HepG2 (cell line): Measurements from ENCODE around the gene USH2A. TPM values are rescaled to one million over a fixed set of nuclear protein-coding genes. Genes with fewer than 3 reads are reported as not detected.

Experiments used
- ATAC-seq: fragments of 200-7000 bp; cut with Tn5 transposase; 3 replicates; pipeline ENCODE4 v1.9.1; 2020; ENCODE audit warnings: mild to moderate bottlenecking, moderate library complexity
- BruUV-seq: library from RNA; stranded (reverse); fragments of 400-500 nt; replicated peaks from 2 replicates; lab custom pipeline; 2021; lab: Mats Ljungman, UMichigan
- CTCF ChIA-PET: fragments of 300-600 bp; formaldehyde crosslinking; extraction: SDS; loops from one replicate; lab custom pipeline; 2021; ENCODE audit warnings: low total read pairs, inconsistent platforms, low intra/inter-chr PET ratio; lab: Yijun Ruan, JAX
- POLR2A ChIA-PET: fragments of 350-600 bp; sonication (Branson Sonifier 250); formaldehyde crosslinking; loops from one replicate; lab custom pipeline; 2020; ENCODE audit warnings: antibody characterized with exemption, inconsistent platforms; lab: Yijun Ruan, JAX
- DNase-seq: peaks from one replicate; pipeline ENCODE4 v3.0.0-alpha.2; 2015; ENCODE audit warnings: low spot score
- FAIRE-seq: peaks from 3 replicates; lab custom pipeline; 2011; peaks lifted over from hg19 to GRCh38; lab: Jason Lieb, UNC
- H2AFZ ChIP-seq: one replicate; pipeline ENCODE4 v1.6.1; 2011; ENCODE audit warnings: low read length, inconsistent platforms
- H3K27ac ChIP-seq: fragments of 300-600 bp; 3 replicates; pipeline ENCODE4 v1.8.0; 2011; ENCODE audit warnings: mixed run types, mild to moderate bottlenecking, mixed read lengths, low read length, inconsistent platforms; ENCODE audit not compliant: insufficient read depth; ENCODE audit errors: extremely low read length
- H3K27me3 ChIP-seq, 2 experiments: fragments of 200-600 bp in 1 of 2; 2 replicates in 1 of 2; 3 replicates in 1 of 2; pipeline versions ENCODE4 v1.6.0 to v1.8.0; 2011; ENCODE audit warnings: low read length in 2 of 2, mild to moderate bottlenecking in 2 of 2, moderate library complexity in 2 of 2, inconsistent platforms in 1 of 2; ENCODE audit not compliant: insufficient read depth in 2 of 2, control insufficient read depth in 1 of 2
- H3K36me3 ChIP-seq, 2 experiments: fragments of 200-600 bp in 1 of 2; replicated peaks in 1 of 2; 2 replicates in 1 of 2; 3 replicates in 1 of 2; pipeline versions ENCODE4 v1.5.1 to v1.8.0; 2011; ENCODE audit warnings: low read length in 2 of 2, inconsistent platforms in 1 of 2; ENCODE audit not compliant: insufficient read depth in 2 of 2, control insufficient read depth in 1 of 2
- H3K4me1 ChIP-seq: 2 replicates; pipeline ENCODE4 v1.5.1; 2012; ENCODE audit warnings: low read length, inconsistent platforms; ENCODE audit not compliant: insufficient read depth
- H3K4me2 ChIP-seq: 2 replicates; pipeline ENCODE4 v1.6.0; 2011; ENCODE audit warnings: low read depth, low read length, inconsistent platforms
- H3K4me3 ChIP-seq, 3 experiments: fragments of 200-600 bp in 1 of 3; sonication (generic), shearing (Covaris generic) in 1 of 3; replicated peaks in 1 of 3; 2 replicates each; pipeline ENCODE4 v1.5.1; 2011 to 2016; ENCODE audit warnings: low read length in 3 of 3, inconsistent platforms in 2 of 3, low read depth in 2 of 3, mild to moderate bottlenecking in 2 of 3, control low read depth in 1 of 3, mixed read lengths in 1 of 3; ENCODE audit not compliant: insufficient read depth in 1 of 3
- H3K79me2 ChIP-seq: one replicate; pipeline ENCODE4 v1.6.1; 2011; ENCODE audit warnings: low read length, inconsistent platforms; ENCODE audit not compliant: insufficient read depth
- H3K9ac ChIP-seq: 2 replicates; pipeline ENCODE4 v1.6.0; 2011; ENCODE audit warnings: mild to moderate bottlenecking, low read depth, low read length, inconsistent platforms; ENCODE audit not compliant: insufficient read depth
- H3K9me3 ChIP-seq: 2 replicates; pipeline ENCODE4 v1.5.1; 2012; ENCODE audit warnings: mild to moderate bottlenecking, low read length
- H4K20me1 ChIP-seq: 2 replicates; pipeline ENCODE4 v1.6.0; 2011; ENCODE audit warnings: inconsistent platforms, mild to moderate bottlenecking, low read length, moderate library complexity; ENCODE audit not compliant: insufficient read depth
- EP300 ChIP-seq, 3 experiments: sonication (generic) in 1 of 3; formaldehyde crosslinking in 1 of 3; IDR thresholded peaks; 2 replicates each; pipeline versions ENCODE4 v1.5.1 to v1.6.1; 2011 to 2020; ENCODE audit warnings: low read depth in 2 of 3, low read length in 2 of 3, borderline replicate concordance in 1 of 3, improper control_type of control experiment in 1 of 3, mild to moderate bottlenecking in 1 of 3, missing genetic modification reagents in 1 of 3, moderate library complexity in 1 of 3
- JARID2 ChIP-seq: sonication (generic); formaldehyde crosslinking; IDR thresholded peaks from 2 replicates; pipeline ENCODE4 v1.8.1; 2023; ENCODE audit warnings: missing genetic modification reagents, inconsistent platforms; ENCODE audit not compliant: insufficient replicate concordance
- MAFF ChIP-seq: IDR thresholded peaks from 2 replicates; pipeline ENCODE4 v1.6.1; 2011; ENCODE audit warnings: low read depth, low read length, improper control_type of control experiment
- NPAS2 ChIP-seq: sonication (generic); formaldehyde crosslinking; IDR thresholded peaks from 2 replicates; pipeline ENCODE4 v1.8.0; 2022; ENCODE audit warnings: mild to moderate bottlenecking, missing genetic modification reagents, borderline replicate concordance
- RARA ChIP-seq: IDR thresholded peaks from 2 replicates; pipeline ENCODE4 v1.6.1; 2016; ENCODE audit warnings: missing genetic modification reagents, missing compliant biosample characterization
- SALL1 ChIP-seq: sonication (generic); formaldehyde crosslinking; IDR thresholded peaks from 2 replicates; pipeline ENCODE4 v1.8.0; 2022; ENCODE audit warnings: mild to moderate bottlenecking, missing genetic modification reagents
- TRIM24 ChIP-seq: sonication (generic); formaldehyde crosslinking; IDR thresholded peaks from 2 replicates; pipeline ENCODE4 v1.8.0; 2022; ENCODE audit warnings: mild to moderate bottlenecking, missing genetic modification reagents
- ZNF749 ChIP-seq: sonication (generic); formaldehyde crosslinking; IDR thresholded peaks from 2 replicates; pipeline ENCODE4 v1.8.0; 2022; ENCODE audit warnings: mild to moderate bottlenecking, missing genetic modification reagents, moderate library complexity, borderline replicate concordance
- ZNF784 ChIP-seq: sonication (generic); formaldehyde crosslinking; IDR thresholded peaks from 2 replicates; pipeline ENCODE4 v1.5.1; 2020; ENCODE audit warnings: missing genetic modification reagents, mild to moderate bottlenecking, borderline replicate concordance
- WGBS: methylation state at CpG from one replicate; pipeline ENCODE4 v1.1.6; 2017; ENCODE audit warnings: low lambda C conversion rate; 5-methylcytosine and 5-hydroxymethylcytosine counted together
- in situ Hi-C: cut with HindIII; loops from 2 replicates; pipeline ENCODE4 v1.10.0; 2017; ENCODE audit warnings: low pct_unique_long_range_greater_than_20kb; ENCODE audit not compliant: extremely low pct_ligation_motif_present
- intact Hi-C: fragments of 100-400 bp; cut with micrococcal nuclease; formaldehyde crosslinking; loops from one replicate; pipeline ENCODE4 v1.10.0; 2022; ENCODE audit not compliant: unreplicated experiment
- polyA plus RNA-seq, 8 experiments: library from polyadenylated mRNA; depleted of rRNA in 3 of 8; stranded (reverse) in 7 of 8; unstranded in 1 of 8; fragments of >200 nt; fragmentation: Illumina TruSeq in 4 of 8; extraction: Trizol in 4 of 8; gene quantifications; 2 replicates each; pipeline versions ENCODE4 v1.2.1 to v1.2.3, GENCODE V29; 2011 to 2016; ENCODE audit warnings: low read depth in 4 of 8, missing spikeins in 1 of 8, mixed read lengths in 1 of 8; ENCODE audit not compliant: insufficient read depth in 1 of 8
- total RNA-seq, 5 experiments: library from RNA; depleted of rRNA; stranded (reverse); fragments of >200 nt; fragmentation: Illumina TruSeq; extraction: Trizol; gene quantifications; 2 replicates each; pipeline ENCODE4 v1.2.3, GENCODE V29; 2016; ENCODE audit warnings: low read depth in 1 of 5
- TF ChIP-seq, protein P1 (sequence below): sonication (generic); formaldehyde crosslinking; IDR thresholded peaks from 2 replicates; pipeline ENCODE4 v1.4.0; 2020; ENCODE audit warnings: missing genetic modification reagents, borderline replicate concordance
- TF ChIP-seq, protein P2 (sequence below): sonication (generic); formaldehyde crosslinking; IDR thresholded peaks from 2 replicates; pipeline ENCODE4 v1.5.1; 2020; ENCODE audit warnings: mild to moderate bottlenecking, missing genetic modification reagents, moderate library complexity

USH2A gene
- total and polyA plus RNA-seq, 2 of the 13 experiments (the other 11 are each of a cell fraction or from before 2014, with no cell fraction given): 0.02 TPM; not detected in 1

GRCh38 chr1:215963040-215963439 is 460.2 kb downstream of the USH2A start:
- H3K27me3 ChIP-seq: no peaks in the 10 kb centered on the region; a peak in 1 of 5 replicates
- no peaks in the 10 kb centered on the region for H3K79me2 ChIP-seq
- DNase-seq: no peak
- 0% methylated on average over 1 of the region's 1 CpG for WGBS
- no peak overlapping the region for H3K4me3 ChIP-seq
- ATAC-seq: no peak
- no peaks in the 10 kb centered on the region for H3K9me3 ChIP-seq
- H4K20me1 ChIP-seq: no peaks in the 10 kb centered on the region
- H3K27ac ChIP-seq: no peak overlapping the region
- FAIRE-seq: no peak
- BruUV-seq: no TSS peak
- H3K36me3 ChIP-seq: no peaks in the 10 kb centered on the region
- H2AFZ ChIP-seq: no peak overlapping the region
- TF ChIP-seq ZNF784: no peak
- no peak for TF ChIP-seq RARA (CRISPR knock-in tag)
- TF ChIP-seq SALL1 (CRISPR knock-in tag): no peak
- no peak for TF ChIP-seq MAFF
- TF ChIP-seq, protein P1, sequence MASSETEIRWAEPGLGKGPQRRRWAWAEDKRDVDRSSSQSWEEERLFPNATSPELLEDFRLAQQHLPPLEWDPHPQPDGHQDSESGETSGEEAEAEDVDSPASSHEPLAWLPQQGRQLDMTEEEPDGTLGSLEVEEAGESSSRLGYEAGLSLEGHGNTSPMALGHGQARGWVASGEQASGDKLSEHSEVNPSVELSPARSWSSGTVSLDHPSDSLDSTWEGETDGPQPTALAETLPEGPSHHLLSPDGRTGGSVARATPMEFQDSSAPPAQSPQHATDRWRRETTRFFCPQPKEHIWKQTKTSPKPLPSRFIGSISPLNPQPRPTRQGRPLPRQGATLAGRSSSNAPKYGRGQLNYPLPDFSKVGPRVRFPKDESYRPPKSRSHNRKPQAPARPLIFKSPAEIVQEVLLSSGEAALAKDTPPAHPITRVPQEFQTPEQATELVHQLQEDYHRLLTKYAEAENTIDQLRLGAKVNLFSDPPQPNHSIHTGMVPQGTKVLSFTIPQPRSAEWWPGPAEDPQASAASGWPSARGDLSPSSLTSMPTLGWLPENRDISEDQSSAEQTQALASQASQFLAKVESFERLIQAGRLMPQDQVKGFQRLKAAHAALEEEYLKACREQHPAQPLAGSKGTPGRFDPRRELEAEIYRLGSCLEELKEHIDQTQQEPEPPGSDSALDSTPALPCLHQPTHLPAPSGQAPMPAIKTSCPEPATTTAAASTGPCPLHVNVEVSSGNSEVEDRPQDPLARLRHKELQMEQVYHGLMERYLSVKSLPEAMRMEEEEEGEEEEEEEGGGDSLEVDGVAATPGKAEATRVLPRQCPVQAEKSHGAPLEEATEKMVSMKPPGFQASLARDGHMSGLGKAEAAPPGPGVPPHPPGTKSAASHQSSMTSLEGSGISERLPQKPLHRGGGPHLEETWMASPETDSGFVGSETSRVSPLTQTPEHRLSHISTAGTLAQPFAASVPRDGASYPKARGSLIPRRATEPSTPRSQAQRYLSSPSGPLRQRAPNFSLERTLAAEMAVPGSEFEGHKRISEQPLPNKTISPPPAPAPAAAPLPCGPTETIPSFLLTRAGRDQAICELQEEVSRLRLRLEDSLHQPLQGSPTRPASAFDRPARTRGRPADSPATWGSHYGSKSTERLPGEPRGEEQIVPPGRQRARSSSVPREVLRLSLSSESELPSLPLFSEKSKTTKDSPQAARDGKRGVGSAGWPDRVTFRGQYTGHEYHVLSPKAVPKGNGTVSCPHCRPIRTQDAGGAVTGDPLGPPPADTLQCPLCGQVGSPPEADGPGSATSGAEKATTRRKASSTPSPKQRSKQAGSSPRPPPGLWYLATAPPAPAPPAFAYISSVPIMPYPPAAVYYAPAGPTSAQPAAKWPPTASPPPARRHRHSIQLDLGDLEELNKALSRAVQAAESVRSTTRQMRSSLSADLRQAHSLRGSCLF: no peak
- TF ChIP-seq EP300 (IDR thresholded peaks at IDR 0.05; ENCODE audit: low read depth in 2 of 2, low read length in 2 of 2): no peak
- TF ChIP-seq EP300 (CRISPR knock-in tag; IDR thresholded peaks at IDR 0.05; ENCODE audit: borderline replicate concordance): no peak
- TF ChIP-seq JARID2 (CRISPR knock-in tag): no peak
- TF ChIP-seq TRIM24 (CRISPR knock-in tag): no peak
- TF ChIP-seq ZNF749: no peak
- no peak for TF ChIP-seq NPAS2 (CRISPR knock-in tag)
- TF ChIP-seq, protein P2, sequence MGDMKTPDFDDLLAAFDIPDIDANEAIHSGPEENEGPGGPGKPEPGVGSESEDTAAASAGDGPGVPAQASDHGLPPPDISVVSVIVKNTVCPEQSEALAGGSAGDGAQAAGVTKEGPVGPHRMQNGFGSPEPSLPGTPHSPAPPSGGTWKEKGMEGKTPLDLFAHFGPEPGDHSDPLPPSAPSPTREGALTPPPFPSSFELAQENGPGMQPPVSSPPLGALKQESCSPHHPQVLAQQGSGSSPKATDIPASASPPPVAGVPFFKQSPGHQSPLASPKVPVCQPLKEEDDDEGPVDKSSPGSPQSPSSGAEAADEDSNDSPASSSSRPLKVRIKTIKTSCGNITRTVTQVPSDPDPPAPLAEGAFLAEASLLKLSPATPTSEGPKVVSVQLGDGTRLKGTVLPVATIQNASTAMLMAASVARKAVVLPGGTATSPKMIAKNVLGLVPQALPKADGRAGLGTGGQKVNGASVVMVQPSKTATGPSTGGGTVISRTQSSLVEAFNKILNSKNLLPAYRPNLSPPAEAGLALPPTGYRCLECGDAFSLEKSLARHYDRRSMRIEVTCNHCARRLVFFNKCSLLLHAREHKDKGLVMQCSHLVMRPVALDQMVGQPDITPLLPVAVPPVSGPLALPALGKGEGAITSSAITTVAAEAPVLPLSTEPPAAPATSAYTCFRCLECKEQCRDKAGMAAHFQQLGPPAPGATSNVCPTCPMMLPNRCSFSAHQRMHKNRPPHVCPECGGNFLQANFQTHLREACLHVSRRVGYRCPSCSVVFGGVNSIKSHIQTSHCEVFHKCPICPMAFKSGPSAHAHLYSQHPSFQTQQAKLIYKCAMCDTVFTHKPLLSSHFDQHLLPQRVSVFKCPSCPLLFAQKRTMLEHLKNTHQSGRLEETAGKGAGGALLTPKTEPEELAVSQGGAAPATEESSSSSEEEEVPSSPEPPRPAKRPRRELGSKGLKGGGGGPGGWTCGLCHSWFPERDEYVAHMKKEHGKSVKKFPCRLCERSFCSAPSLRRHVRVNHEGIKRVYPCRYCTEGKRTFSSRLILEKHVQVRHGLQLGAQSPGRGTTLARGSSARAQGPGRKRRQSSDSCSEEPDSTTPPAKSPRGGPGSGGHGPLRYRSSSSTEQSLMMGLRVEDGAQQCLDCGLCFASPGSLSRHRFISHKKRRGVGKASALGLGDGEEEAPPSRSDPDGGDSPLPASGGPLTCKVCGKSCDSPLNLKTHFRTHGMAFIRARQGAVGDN (CRISPR knock-in tag): no peak
- ChIA-PET POLR2A (no interaction called here), CTCF (no interaction called here)
- in situ Hi-C loops (no loop called here), intact Hi-C loops (no loop called here)
- no peak overlapping the region for H3K9ac ChIP-seq
- H3K4me1 ChIP-seq: no peaks in the 10 kb centered on the region
- H3K4me2 ChIP-seq: no peak overlapping the region
